Activated CD4-positive, CD25-positive, alpha-beta regulatory T cell treated with anti-CD3 and anti-CD28 coated beads, Interleukin-2, amount 50 U/mL, for 72 hours (primary cell): ENCODE data around the gene PRIMPOL.
A peak's percentile ranks its signal among the peaks of the same experiment; 100 is the strongest.
"Not testable (repeated sequence)": the region's sequence is repeated elsewhere in the genome, so short reads cannot be mapped to it uniquely, and the experiment has no call there.

Experiments used
- DNase-seq: peaks from one replicate; pipeline ENCODE4 v3.0.0; 2021

The PRIMPOL gene

GRCh38 chr4:184649026-184649970 is at the start of gene PRIMPOL, which contains the start of gene CASP3:
PRIMPOL (plus strand) TSS chr4:184649738; CDS start chr4:184657141, 7,403 bp downstream.
CASP3 (minus strand) TSS chr4:184649447; CDS start chr4:184638453, 10,994 bp downstream.
- DNase-seq: peak; percentile 98

- not testable (repeated sequence) for DNase-seq
Measured at GRCh38 chr4:184600982-184601381, 48.6 kb upstream of the PRIMPOL start.

- not testable (repeated sequence) for DNase-seq
Measured at GRCh38 chr4:184602857-184603256, 46.7 kb upstream of the PRIMPOL start.

GRCh38 chr4:184607429-184607828 is 42.1 kb upstream of the PRIMPOL start:
- not testable (repeated sequence) for DNase-seq

- DNase-seq: no peak
Measured at GRCh38 chr4:184612074-184612473, 37.5 kb upstream of the PRIMPOL start.

GRCh38 chr4:184613405-184613804 is 36.1 kb upstream of the PRIMPOL start:
- no peak for DNase-seq

GRCh38 chr4:184614509-184614908 is 35.0 kb upstream of the PRIMPOL start:
- DNase-seq: no peak

GRCh38 chr4:184616168-184616567 is 33.4 kb upstream of the PRIMPOL start:
- not testable (repeated sequence) for DNase-seq

- no peak for DNase-seq
Measured at GRCh38 chr4:184616633-184617551, 32.6 kb upstream of the PRIMPOL start.

GRCh38 chr4:184617600-184618196 is 31.8 kb upstream of the PRIMPOL start:
- DNase-seq: no peak

- no peak for DNase-seq
Measured at GRCh38 chr4:184620212-184620867, 29.2 kb upstream of the PRIMPOL start.

GRCh38 chr4:184621518-184621917 is 28.0 kb upstream of the PRIMPOL start:
- DNase-seq: no peak

- DNase-seq: peak; percentile 31
Measured at GRCh38 chr4:184624504-184624903, 25.0 kb upstream of the PRIMPOL start.

- DNase-seq: no peak
Measured at GRCh38 chr4:184624972-184625554, 24.5 kb upstream of the PRIMPOL start.

- DNase-seq: not testable (repeated sequence)
Measured at GRCh38 chr4:184625783-184626596, 23.5 kb upstream of the PRIMPOL start.

- DNase-seq: no peak
Measured at GRCh38 chr4:184628103-184628502, 21.4 kb upstream of the PRIMPOL start.

GRCh38 chr4:184632842-184633241 is 16.7 kb upstream of the PRIMPOL start:
- DNase-seq: no peak

- DNase-seq: no peak
Measured at GRCh38 chr4:184635381-184635780, 14.2 kb upstream of the PRIMPOL start.

- no peak for DNase-seq
Measured at GRCh38 chr4:184636144-184636543, 13.4 kb upstream of the PRIMPOL start.

- DNase-seq: no peak
Measured at GRCh38 chr4:184636897-184637296, 12.6 kb upstream of the PRIMPOL start.

GRCh38 chr4:184641022-184641421 is 8.5 kb upstream of the PRIMPOL start:
- no peak for DNase-seq
